Measurements from ENCODE around the gene SPEG. TPM values are rescaled to one million over a fixed set of nuclear protein-coding genes. Genes with fewer than 3 reads are reported as not detected.
A peak's percentile ranks its signal among the peaks of the same experiment; 100 is the strongest.

The SPEG gene
- total and polyA plus RNA-seq, 4 donors, result 3.7 to 15.6 (median 9.6) TPM

DNA sequence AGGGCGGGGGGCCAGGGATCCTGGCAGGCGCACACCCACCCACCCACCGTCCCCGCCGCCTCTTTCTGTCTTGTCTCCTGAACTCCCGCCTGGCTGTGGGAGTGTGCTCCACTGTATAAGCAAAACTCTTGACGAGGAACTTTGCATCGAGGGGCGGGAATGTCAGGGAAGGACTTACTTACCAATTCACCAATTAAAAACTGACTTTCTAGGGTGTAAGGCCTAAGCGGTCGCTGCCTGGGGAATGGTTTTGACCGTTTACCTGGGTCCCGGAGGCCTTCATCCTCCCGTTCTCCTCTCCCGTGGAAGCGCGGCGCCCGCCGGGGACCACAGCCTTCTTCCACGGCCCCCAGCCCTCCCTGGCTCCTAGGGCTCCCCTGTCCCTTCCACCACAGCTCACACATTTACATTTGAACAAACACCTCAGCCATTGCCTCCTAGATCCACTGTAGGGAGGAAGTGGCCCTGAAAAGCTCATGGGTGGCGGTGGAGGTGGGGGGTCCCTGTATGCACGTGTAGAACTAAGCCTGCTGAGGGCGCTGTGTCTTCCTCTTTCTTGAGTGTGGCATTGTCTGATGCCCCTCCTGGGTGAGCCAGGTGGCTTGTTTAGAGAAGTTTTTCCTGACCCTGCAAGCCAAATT is 88.5 kb downstream of the SPEG start:
- peaks cover 0 to 61% (median 21%) of the 10 kb centered on the region in 3 donors for H3K27me3 ChIP-seq (ENCODE audit: control insufficient read depth in 3 of 3, insufficient read depth in 3 of 3, low read length in 2 of 3)
- peaks cover 0 to 40% (median 0%) of the 10 kb centered on the region in 5 donors for H3K4me1 ChIP-seq (ENCODE audit: control insufficient read depth in 5 of 5, insufficient read depth in 5 of 5, low read length in 5 of 5)
- ATAC-seq (ENCODE audit: insufficient read depth, low FRiP score), result no peak
- H3K36me3 ChIP-seq (ENCODE audit: control insufficient read depth in 4 of 4, insufficient read depth in 4 of 4, low read length in 4 of 4), result no peaks in the 10 kb centered on the region
- H3K4me3 ChIP-seq, result no peak overlapping the region
- peak in 1 of 3 donors; percentile 50 for DNase-seq
- H3K27ac ChIP-seq (ENCODE audit: low read depth in 1 of 2, low read length in 1 of 2), result no peak overlapping the region
- peaks cover 0 to 2% (median 0%) of the 10 kb centered on the region in 4 donors for H3K9me3 ChIP-seq (ENCODE audit: control insufficient read depth in 4 of 4, insufficient read depth in 3 of 4, low read length in 3 of 4)
- 14 to 15% methylated on average over 24 of the region's 24 CpGs for WGBS, 2 donors
- no peak overlapping the region for H3K9ac ChIP-seq (ENCODE audit: insufficient read depth in 1 of 2, low read length in 2 of 2)
- TF ChIP-seq, protein P1, sequence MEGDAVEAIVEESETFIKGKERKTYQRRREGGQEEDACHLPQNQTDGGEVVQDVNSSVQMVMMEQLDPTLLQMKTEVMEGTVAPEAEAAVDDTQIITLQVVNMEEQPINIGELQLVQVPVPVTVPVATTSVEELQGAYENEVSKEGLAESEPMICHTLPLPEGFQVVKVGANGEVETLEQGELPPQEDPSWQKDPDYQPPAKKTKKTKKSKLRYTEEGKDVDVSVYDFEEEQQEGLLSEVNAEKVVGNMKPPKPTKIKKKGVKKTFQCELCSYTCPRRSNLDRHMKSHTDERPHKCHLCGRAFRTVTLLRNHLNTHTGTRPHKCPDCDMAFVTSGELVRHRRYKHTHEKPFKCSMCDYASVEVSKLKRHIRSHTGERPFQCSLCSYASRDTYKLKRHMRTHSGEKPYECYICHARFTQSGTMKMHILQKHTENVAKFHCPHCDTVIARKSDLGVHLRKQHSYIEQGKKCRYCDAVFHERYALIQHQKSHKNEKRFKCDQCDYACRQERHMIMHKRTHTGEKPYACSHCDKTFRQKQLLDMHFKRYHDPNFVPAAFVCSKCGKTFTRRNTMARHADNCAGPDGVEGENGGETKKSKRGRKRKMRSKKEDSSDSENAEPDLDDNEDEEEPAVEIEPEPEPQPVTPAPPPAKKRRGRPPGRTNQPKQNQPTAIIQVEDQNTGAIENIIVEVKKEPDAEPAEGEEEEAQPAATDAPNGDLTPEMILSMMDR (IDR thresholded peaks at IDR 0.05; ENCODE audit: control extremely low read depth, extremely low read depth), result no peak

DNA sequence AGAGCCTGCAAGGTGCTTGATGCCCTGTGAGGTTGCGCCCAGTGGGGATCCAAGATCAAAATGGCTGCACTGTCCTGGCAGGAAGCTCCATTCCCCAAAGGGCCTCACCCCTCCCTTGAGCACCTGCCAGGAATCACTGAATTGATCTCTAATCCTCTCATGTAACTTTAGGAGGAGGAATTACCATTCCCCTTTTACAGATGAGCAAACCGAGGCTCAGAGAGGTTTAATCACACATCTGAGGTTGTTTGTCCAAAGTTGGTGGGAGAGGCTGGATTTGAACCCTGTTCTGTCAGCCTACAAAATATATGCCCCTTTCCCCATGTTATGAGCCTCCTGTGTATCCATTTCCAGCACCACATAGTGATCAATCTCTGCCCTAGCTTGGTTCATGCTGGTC is 90.2 kb downstream of the SPEG start:
- ATAC-seq (ENCODE audit: insufficient read depth, low FRiP score), result no peak
- peaks cover 0 to 2% (median 0%) of the 10 kb centered on the region in 4 donors for H3K9me3 ChIP-seq (ENCODE audit: control insufficient read depth in 4 of 4, insufficient read depth in 3 of 4, low read length in 3 of 4)
- H3K27ac ChIP-seq (ENCODE audit: low read depth in 1 of 2, low read length in 1 of 2), result no peak overlapping the region
- H3K36me3 ChIP-seq (ENCODE audit: control insufficient read depth in 4 of 4, insufficient read depth in 4 of 4, low read length in 4 of 4), result no peaks in the 10 kb centered on the region
- peaks cover 0 to 66% (median 31%) of the 10 kb centered on the region in 3 donors for H3K27me3 ChIP-seq (ENCODE audit: control insufficient read depth in 3 of 3, insufficient read depth in 3 of 3, low read length in 2 of 3)
- peaks cover 0 to 43% (median 0%) of the 10 kb centered on the region in 5 donors for H3K4me1 ChIP-seq (ENCODE audit: control insufficient read depth in 5 of 5, insufficient read depth in 5 of 5, low read length in 5 of 5)
- WGBS, 2 donors, result 93 to 95% methylated on average over 2 of the region's 2 CpGs
- DNase-seq, result no peak
- no peak overlapping the region for H3K4me3 ChIP-seq
- no peak overlapping the region for H3K9ac ChIP-seq (ENCODE audit: insufficient read depth in 1 of 2, low read length in 2 of 2)
- TF ChIP-seq, protein P1 (IDR thresholded peaks at IDR 0.05; ENCODE audit: control extremely low read depth, extremely low read depth), result no peak

DNA sequence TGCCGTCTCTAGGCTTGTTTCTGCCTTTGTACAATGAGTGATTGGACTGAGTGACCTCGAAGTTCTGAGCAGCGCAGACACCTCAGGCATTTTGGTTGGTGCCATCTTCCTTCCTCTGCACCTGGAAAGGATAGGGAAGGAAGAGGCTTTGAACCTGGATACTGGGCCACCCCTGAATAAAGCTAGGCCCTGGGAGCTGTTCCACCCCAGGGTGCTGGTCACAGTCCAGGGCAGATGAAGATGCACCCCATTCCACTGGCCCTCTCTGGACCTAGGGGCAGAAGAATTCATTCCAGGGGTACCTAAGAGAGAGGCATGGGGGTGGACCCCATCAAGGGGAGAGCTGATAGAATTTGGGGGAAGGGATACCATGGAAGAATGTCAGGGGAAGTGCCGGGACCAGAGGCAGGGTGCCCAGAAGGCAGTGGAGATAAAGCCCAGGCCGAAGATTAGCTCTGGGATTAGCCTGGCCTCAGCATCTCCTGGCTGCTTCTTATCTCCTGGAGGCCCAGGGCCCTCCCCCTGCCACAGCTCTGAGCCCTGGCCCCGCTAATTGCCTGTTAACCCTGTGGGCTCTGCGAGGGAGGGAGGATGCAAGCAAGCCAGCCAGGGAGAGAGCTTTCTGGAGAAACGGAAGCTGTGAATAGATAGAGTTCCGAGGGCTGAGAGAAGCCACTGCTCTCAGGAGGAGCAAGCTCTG is 91.0 kb downstream of the SPEG start:
- H3K9ac ChIP-seq (ENCODE audit: insufficient read depth in 1 of 2, low read length in 2 of 2), result no peak overlapping the region
- peak; percentile 66 to 73 (median 71) for DNase-seq
- 42 to 47% methylated on average over 8 to 9 of the region's 9 CpGs for WGBS, 2 donors
- H3K27me3 ChIP-seq (ENCODE audit: control insufficient read depth in 3 of 3, insufficient read depth in 3 of 3, low read length in 2 of 3), result peaks cover 0 to 65% (median 35%) of the 10 kb centered on the region in 3 donors
- H3K9me3 ChIP-seq (ENCODE audit: control insufficient read depth in 4 of 4, insufficient read depth in 3 of 4, low read length in 3 of 4), result peaks cover 0 to 2% (median 0%) of the 10 kb centered on the region in 4 donors
- H3K36me3 ChIP-seq (ENCODE audit: control insufficient read depth in 4 of 4, insufficient read depth in 4 of 4, low read length in 4 of 4), result no peaks in the 10 kb centered on the region
- no peak for ATAC-seq (ENCODE audit: insufficient read depth, low FRiP score)
- H3K27ac ChIP-seq (ENCODE audit: low read depth in 1 of 2, low read length in 1 of 2), result no peak overlapping the region
- TF ChIP-seq, protein P1 (IDR thresholded peaks at IDR 0.05; ENCODE audit: control extremely low read depth, extremely low read depth), result no peak
- H3K4me1 ChIP-seq (ENCODE audit: control insufficient read depth in 5 of 5, insufficient read depth in 5 of 5, low read length in 5 of 5), result peaks cover 0 to 45% (median 0%) of the 10 kb centered on the region in 5 donors
- H3K4me3 ChIP-seq, result no peak overlapping the region
